Stomach (tissue), 9 donors: ENCODE results near the gene TMEM87B. TPM values are rescaled to one million over a fixed set of nuclear protein-coding genes. Genes with fewer than 3 reads are reported as not detected.

Experiments
- DNase-seq, 2 donors: peaks; one replicate each; pipeline versions ENCODE4 v3.0.0 to v3.0.0-alpha.2; 2013 to 2019
- H3K27ac ChIP-seq, 5 donors: fragments of 200-600 bp in 4 of 5; sonication (generic) in 4 of 5; one replicate each; pipeline ENCODE4 v1.5.1; 2013 to 2019; ENCODE audit warnings: mild to moderate bottlenecking in 1 of 5, moderate library complexity in 1 of 5
- H3K27me3 ChIP-seq, 3 donors: fragments of 200-600 bp; sonication (generic); one replicate each; pipeline ENCODE4 v1.5.1; 2017 to 2019; ENCODE audit warnings: mixed run types in 1 of 3
- H3K36me3 ChIP-seq, 4 donors: fragments of 200-600 bp; sonication (generic); 1 replicate in 3 of 4; 2 replicates in 1 of 4; pipeline ENCODE4 v1.5.1; 2016 to 2019
- H3K4me1 ChIP-seq, 4 donors: fragments of 200-600 bp; sonication (generic); one replicate each; pipeline ENCODE4 v1.5.1; 2016 to 2019
- H3K4me3 ChIP-seq, 4 donors: fragments of 200-600 bp; sonication (generic) in 3 of 4; one replicate each; pipeline ENCODE4 v1.5.1; 2016 to 2019; ENCODE audit warnings: mild to moderate bottlenecking in 1 of 4
- H3K9me3 ChIP-seq, 4 donors: fragments of 200-600 bp; sonication (generic); one replicate each; pipeline ENCODE4 v1.5.1; 2016 to 2019
- EP300 ChIP-seq: sonication (generic); formaldehyde crosslinking; IDR thresholded peaks from one replicate; pipeline ENCODE4 v1.6.1; 2017; ENCODE audit warnings: antibody characterized with exemption
- POLR2A ChIP-seq, 4 donors: fragments of 450-650 bp; IDR thresholded peaks; one replicate each; pipeline ENCODE4 v1.6.1; 2016; ENCODE audit warnings: antibody characterized with exemption in 4 of 4, control low read depth in 2 of 4, mild to moderate bottlenecking in 1 of 4, moderate library complexity in 1 of 4
- POLR2AphosphoS5 ChIP-seq, 3 donors: sonication (generic); formaldehyde crosslinking; IDR thresholded peaks; one replicate each; pipeline ENCODE4 v1.6.1; 2016; ENCODE audit warnings: antibody characterized with exemption in 3 of 3
- WGBS, 5 donors: extraction: QIAGEN DNeasy Blood & Tissue Kit in 3 of 5; methylation state at CpG; one replicate each; pipeline versions ENCODE4 v1.1.5 to v1.1.7; 2013 to 2018; 5-methylcytosine and 5-hydroxymethylcytosine counted together
- intact Hi-C: fragments of 100-400 bp; cut with DNase I; formaldehyde crosslinking; loops from one replicate; pipeline ENCODE4 v1.15.1; 2023; ENCODE audit warnings: low total_unique reads
- polyA plus RNA-seq, 3 donors: library from polyadenylated mRNA; stranded (reverse); fragments of 200-250 nt; gene quantifications; one replicate each; pipeline ENCODE4 v1.2.3, GENCODE V29; 2013
- total RNA-seq, 5 donors: library from RNA; depleted of rRNA; stranded (reverse); fragments of >200 nt; gene quantifications; one replicate each; pipeline versions ENCODE4 v1.1.0 to v1.2.3, GENCODE V29; 2014 to 2016
- TF ChIP-seq, protein P1 (sequence below), 7 experiments: fragments of 450-650 bp in 4 of 7; fragments of 200-600 bp in 3 of 7; sonication (generic) in 3 of 7; IDR thresholded peaks; one replicate each; pipeline ENCODE4 v1.5.1; 2016 to 2019; ENCODE audit warnings: antibody characterized with exemption in 7 of 7, control low read depth in 2 of 7, mild to moderate bottlenecking in 1 of 7
- donor health status: healthy with polysubstance abuse.
- donor health status: Bipolar disorder and iron deficiency.
- donor health status: healthy.

TMEM87B gene
- total and polyA plus RNA-seq, 8 donors: 3.7 to 62.2 (median 16.1) TPM

DNA sequence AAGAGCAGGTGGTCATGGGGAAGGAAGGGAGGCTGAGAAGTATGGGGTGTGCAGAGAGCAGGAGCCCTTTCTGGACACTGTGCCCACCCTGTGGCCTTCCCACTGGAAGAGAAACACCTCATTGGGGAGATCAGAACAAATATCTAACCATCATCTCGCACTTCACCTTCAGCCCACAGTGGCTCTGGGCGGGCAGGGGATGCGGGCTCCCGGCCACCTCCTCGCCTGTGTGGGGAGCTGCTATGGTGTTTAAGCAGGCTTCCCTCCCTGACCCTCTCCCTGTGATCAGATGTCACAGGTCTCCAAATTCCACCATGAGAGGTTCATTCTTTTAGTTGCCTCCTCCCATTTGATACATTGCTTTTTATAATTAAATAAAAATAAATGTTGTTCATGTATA, 88.1 kb downstream of the TMEM87B start:
- H3K36me3 ChIP-seq: no peaks in the 10 kb centered on the region
- DNase-seq: no peak
- peaks cover 0 to 32% (median 10%) of the 10 kb centered on the region in 3 donors for H3K27me3 ChIP-seq
- intact Hi-C loops: no loop called here
- H3K4me3 ChIP-seq: no peak overlapping the region
- no peaks in the 10 kb centered on the region for H3K9me3 ChIP-seq
- peaks cover 4 to 11% (median 8%) of the 10 kb centered on the region in 4 donors for H3K4me1 ChIP-seq
- 85 to 95% (median 89%) methylated on average over 5 of the region's 5 CpGs for WGBS, 5 donors
- TF ChIP-seq, protein P1, sequence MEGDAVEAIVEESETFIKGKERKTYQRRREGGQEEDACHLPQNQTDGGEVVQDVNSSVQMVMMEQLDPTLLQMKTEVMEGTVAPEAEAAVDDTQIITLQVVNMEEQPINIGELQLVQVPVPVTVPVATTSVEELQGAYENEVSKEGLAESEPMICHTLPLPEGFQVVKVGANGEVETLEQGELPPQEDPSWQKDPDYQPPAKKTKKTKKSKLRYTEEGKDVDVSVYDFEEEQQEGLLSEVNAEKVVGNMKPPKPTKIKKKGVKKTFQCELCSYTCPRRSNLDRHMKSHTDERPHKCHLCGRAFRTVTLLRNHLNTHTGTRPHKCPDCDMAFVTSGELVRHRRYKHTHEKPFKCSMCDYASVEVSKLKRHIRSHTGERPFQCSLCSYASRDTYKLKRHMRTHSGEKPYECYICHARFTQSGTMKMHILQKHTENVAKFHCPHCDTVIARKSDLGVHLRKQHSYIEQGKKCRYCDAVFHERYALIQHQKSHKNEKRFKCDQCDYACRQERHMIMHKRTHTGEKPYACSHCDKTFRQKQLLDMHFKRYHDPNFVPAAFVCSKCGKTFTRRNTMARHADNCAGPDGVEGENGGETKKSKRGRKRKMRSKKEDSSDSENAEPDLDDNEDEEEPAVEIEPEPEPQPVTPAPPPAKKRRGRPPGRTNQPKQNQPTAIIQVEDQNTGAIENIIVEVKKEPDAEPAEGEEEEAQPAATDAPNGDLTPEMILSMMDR (IDR thresholded peaks at IDR 0.05): no peak
- no peak for TF ChIP-seq POLR2AphosphoS5 (IDR thresholded peaks at IDR 0.05)
- H3K27ac ChIP-seq: no peak overlapping the region

DNA sequence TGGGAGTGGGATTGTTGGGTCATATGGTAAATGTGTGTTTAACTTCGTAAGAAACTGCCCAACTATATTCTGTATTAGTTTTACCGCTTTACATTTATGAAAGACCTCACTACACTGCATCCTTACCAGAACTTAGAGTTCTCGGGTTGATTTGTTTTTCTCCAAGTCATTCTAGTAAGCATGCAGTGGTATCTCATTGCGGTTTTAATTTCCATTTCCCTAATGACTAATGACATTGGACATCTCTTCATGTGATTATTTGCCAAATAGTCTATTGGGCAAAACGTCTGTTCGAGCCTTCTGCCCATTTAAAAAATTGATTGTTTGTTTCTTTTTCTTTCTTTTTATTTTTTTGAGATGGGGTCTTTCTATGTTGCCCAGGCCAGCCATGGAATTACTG, 89.9 kb downstream of the TMEM87B start:
- H3K27ac ChIP-seq: no peak overlapping the region
- no peak for DNase-seq
- H3K4me1 ChIP-seq: peaks cover 0 to 7% (median 4%) of the 10 kb centered on the region in 4 donors
- TF ChIP-seq POLR2A (IDR thresholded peaks at IDR 0.05) (no peak), POLR2AphosphoS5 (IDR thresholded peaks at IDR 0.05) (no peak), EP300 (no peak)
- TF ChIP-seq, protein P1 (IDR thresholded peaks at IDR 0.05): no peak
- peaks cover 0 to 17% (median 6%) of the 10 kb centered on the region in 3 donors for H3K27me3 ChIP-seq
- 88 to 93% (median 90%) methylated on average over 6 of the region's 6 CpGs for WGBS, 5 donors
- H3K4me3 ChIP-seq: no peak overlapping the region
- no peaks in the 10 kb centered on the region for H3K9me3 ChIP-seq
- intact Hi-C loops: no loop called here
- no peaks in the 10 kb centered on the region for H3K36me3 ChIP-seq

DNA sequence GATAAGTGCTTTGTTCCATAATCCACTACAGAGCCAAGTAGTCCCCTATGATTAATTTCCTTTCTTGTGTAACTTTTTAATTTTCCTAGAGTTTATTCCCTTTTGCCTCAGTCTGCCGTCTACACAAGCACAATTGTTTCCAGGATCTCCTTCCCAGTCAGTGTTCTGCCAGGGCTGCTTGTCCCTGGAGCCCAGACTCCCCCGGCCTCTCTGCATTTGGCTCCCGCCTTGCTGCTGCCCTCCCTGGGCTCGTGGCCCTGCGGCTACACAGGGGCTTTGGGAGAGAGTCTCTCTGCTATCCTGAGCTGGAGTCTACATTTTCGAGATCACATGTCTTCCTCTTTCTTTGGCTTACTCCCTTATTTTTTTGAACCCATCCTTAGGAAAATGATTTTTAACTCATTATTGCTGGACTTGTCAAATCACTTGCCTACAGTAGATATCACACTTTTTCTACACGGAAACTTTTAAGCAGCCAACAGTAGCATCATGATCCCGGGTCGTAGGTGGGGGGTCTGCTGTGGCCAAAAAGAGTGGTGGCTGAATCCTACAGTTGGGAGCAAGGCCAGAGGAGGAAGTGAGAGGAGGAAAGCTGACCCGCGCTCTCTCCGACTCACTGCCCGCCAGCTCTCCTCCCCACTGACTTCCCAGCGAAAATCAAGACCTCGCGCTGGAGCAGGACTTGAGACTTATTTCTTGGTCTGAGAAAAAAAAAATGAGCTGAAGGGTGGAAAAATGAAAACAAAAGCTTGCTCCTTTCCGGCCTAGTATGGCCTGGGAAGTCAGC, 92.5 kb downstream of the TMEM87B start:
- 85 to 95% (median 92%) methylated on average over 17 of the region's 17 CpGs for WGBS, 5 donors
- DNase-seq: peak; percentile 16 to 34
- Histone ChIP-seq H3K4me1 (no peaks in the 10 kb centered on the region), H3K27ac (no peak overlapping the region), H3K4me3 (no peak overlapping the region), H3K36me3 (no peaks in the 10 kb centered on the region), H3K27me3 (no peaks in the 10 kb centered on the region), H3K9me3 (no peaks in the 10 kb centered on the region)
- intact Hi-C loops: no loop called here
- TF ChIP-seq, protein P1 (IDR thresholded peaks at IDR 0.05): no peak
- TF ChIP-seq POLR2A (IDR thresholded peaks at IDR 0.05): no peak
- TF ChIP-seq EP300: no peak
- TF ChIP-seq POLR2AphosphoS5 (IDR thresholded peaks at IDR 0.05): no peak

DNA sequence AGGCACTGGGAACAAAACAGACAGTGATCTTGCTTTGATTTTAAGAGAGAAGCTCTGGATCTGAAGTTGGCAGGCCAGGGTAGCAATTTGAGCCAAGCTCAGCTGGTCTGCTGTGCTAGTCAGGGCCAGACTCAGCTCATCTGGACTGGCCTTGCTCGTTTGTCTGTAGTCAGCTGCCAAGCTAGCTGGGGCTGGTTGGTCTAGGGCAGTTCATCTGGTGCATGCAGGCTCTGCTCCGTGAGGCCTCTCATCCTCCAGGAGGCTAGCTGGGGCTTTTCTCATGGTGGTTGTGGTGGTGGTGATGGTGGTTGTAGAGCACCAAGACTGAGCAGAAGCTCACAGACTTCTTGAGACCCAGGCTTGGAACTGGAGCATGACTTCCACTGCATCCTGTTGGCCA, 93.4 kb downstream of the TMEM87B start:
- Histone ChIP-seq H3K4me3 (no peak overlapping the region), H3K27me3 (no peaks in the 10 kb centered on the region), H3K4me1 (no peaks in the 10 kb centered on the region), H3K36me3 (no peaks in the 10 kb centered on the region), H3K9me3 (no peaks in the 10 kb centered on the region), H3K27ac (no peak overlapping the region)
- TF ChIP-seq EP300: no peak
- no peak for TF ChIP-seq POLR2AphosphoS5 (IDR thresholded peaks at IDR 0.05)
- TF ChIP-seq, protein P1 (IDR thresholded peaks at IDR 0.05): no peak
- no peak for TF ChIP-seq POLR2A (IDR thresholded peaks at IDR 0.05)
- WGBS, 5 donors: 60 to 88% (median 76%) methylated on average over 1 to 2 of the region's 2 CpGs; no CpG with 5 or more reads in 1 of the 5 donors
- intact Hi-C loops: no loop called here
- peak in 1 of 2 donors; percentile 20 for DNase-seq
